IMR-90 (cell line): Measurements from ENCODE around the gene TMEM61. TPM values are rescaled to one million over a fixed set of nuclear protein-coding genes. Genes with fewer than 3 reads are reported as not detected.

Experiments used
- ATAC-seq: fragments of 200-7000 bp; cut with Tn5 transposase; 2 replicates; pipeline ENCODE4 v1.9.1; 2020; ENCODE audit warnings: low read depth, mild to moderate bottlenecking, moderate library complexity
- BruUV-seq: library from RNA; stranded (reverse); fragments of 400-500 nt; replicated peaks from 2 replicates; lab custom pipeline; 2021; lab: Mats Ljungman, UMichigan
- CTCF ChIA-PET: fragments of 300-600 bp; formaldehyde crosslinking; extraction: SDS; loops from one replicate; lab custom pipeline; 2021; ENCODE audit warnings: antibody characterized with exemption; lab: Yijun Ruan, JAX
- POLR2A ChIA-PET: fragments of 300-600 bp; sonication (Branson Sonifier 250); formaldehyde crosslinking; loops from one replicate; lab custom pipeline; 2022; ENCODE audit warnings: antibody characterized with exemption; ENCODE audit not compliant: unreplicated experiment; lab: Charles Lee
- DNase-seq: peaks from one replicate; pipeline ENCODE4 v3.0.0; 2013
- H2AFZ ChIP-seq: replicated peaks from 2 replicates; pipeline ENCODE3; 2013; ENCODE audit warnings: low read length, mild to moderate bottlenecking; ENCODE audit not compliant: poor library complexity
- H2AK5ac ChIP-seq: 2 replicates; pipeline ENCODE4 v1.6.1; 2013; ENCODE audit warnings: low read depth, low read length, inconsistent platforms
- H2AK9ac ChIP-seq: replicated peaks from 2 replicates; pipeline ENCODE3; 2013; ENCODE audit warnings: mild to moderate bottlenecking, low read depth, low read length, moderate library complexity; ENCODE audit not compliant: poor library complexity
- H2BK120ac ChIP-seq: 2 replicates; pipeline ENCODE4 v1.6.1; 2013; ENCODE audit warnings: low read depth, low read length, inconsistent platforms
- H2BK15ac ChIP-seq: 3 replicates; pipeline ENCODE4 v1.6.1; 2013; ENCODE audit warnings: low read depth, low read length, inconsistent platforms
- H2BK20ac ChIP-seq: 2 replicates; pipeline ENCODE4 v1.6.1; 2013; ENCODE audit warnings: low read depth, mild to moderate bottlenecking, inconsistent platforms, low read length, moderate library complexity
- H2BK5ac ChIP-seq: 2 replicates; pipeline ENCODE4 v1.6.1; 2013; ENCODE audit warnings: mild to moderate bottlenecking, low read depth, low read length, inconsistent platforms; ENCODE audit not compliant: poor library complexity, severe bottlenecking
- H3K14ac ChIP-seq: replicated peaks from 2 replicates; pipeline ENCODE4 v1.6.1; 2013; ENCODE audit warnings: low read depth, low read length, inconsistent platforms
- H3K18ac ChIP-seq: 2 replicates; pipeline ENCODE4 v1.6.1; 2013; ENCODE audit warnings: low read depth, low read length, control low read depth
- H3K23ac ChIP-seq: 2 replicates; pipeline ENCODE4 v1.6.1; 2013; ENCODE audit warnings: low read depth, low read length, inconsistent platforms
- H3K27ac ChIP-seq: 2 replicates; pipeline ENCODE4 v1.5.1; 2013; ENCODE audit warnings: mild to moderate bottlenecking, control low read depth, low read length; ENCODE audit not compliant: insufficient read depth
- H3K27me3 ChIP-seq: 2 replicates; pipeline ENCODE4 v1.6.1; 2013; ENCODE audit warnings: low read length; ENCODE audit not compliant: control insufficient read depth, insufficient read depth
- H3K36me3 ChIP-seq: 2 replicates; pipeline ENCODE4 v1.6.1; 2013; ENCODE audit warnings: low read length, mixed read lengths; ENCODE audit not compliant: control insufficient read depth, insufficient read depth
- H3K4ac ChIP-seq: 2 replicates; pipeline ENCODE4 v1.6.1; 2013; ENCODE audit warnings: low read depth, low read length, inconsistent platforms
- H3K4me1 ChIP-seq: 2 replicates; pipeline ENCODE4 v1.6.1; 2013; ENCODE audit warnings: low read length, mixed read lengths; ENCODE audit not compliant: control insufficient read depth, insufficient read depth
- H3K4me2 ChIP-seq: 2 replicates; pipeline ENCODE4 v1.6.1; 2013; ENCODE audit warnings: low read depth, mild to moderate bottlenecking, control low read depth, low read length, moderate library complexity
- H3K4me3 ChIP-seq: 2 replicates; pipeline ENCODE4 v1.5.1; 2013; ENCODE audit warnings: low read depth, mild to moderate bottlenecking, control low read depth, low read length, moderate library complexity; ENCODE audit not compliant: insufficient read depth
- H3K56ac ChIP-seq: 2 replicates; pipeline ENCODE4 v1.6.1; 2013; ENCODE audit warnings: low read length, inconsistent platforms; ENCODE audit not compliant: insufficient read depth; ENCODE audit errors: extremely low read depth
- H3K79me1 ChIP-seq, 2 experiments: 2 replicates each; pipeline ENCODE4 v1.6.1; 2013; ENCODE audit warnings: low read length in 2 of 2, inconsistent platforms in 1 of 2, low read depth in 1 of 2
- H3K9ac ChIP-seq: 2 replicates; pipeline ENCODE4 v1.6.1; 2013; ENCODE audit warnings: low read depth, low read length, control low read depth
- H3K9me1 ChIP-seq: 2 replicates; pipeline ENCODE4 v1.6.1; 2013; ENCODE audit warnings: low read length, inconsistent platforms; ENCODE audit not compliant: insufficient read depth
- H3K9me3 ChIP-seq: 2 replicates; pipeline ENCODE4 v1.6.1; 2013; ENCODE audit warnings: low read length; ENCODE audit not compliant: control insufficient read depth, insufficient read depth
- H4K20me1 ChIP-seq: 2 replicates; pipeline ENCODE4 v1.6.1; 2013; ENCODE audit warnings: low read length, inconsistent platforms; ENCODE audit not compliant: insufficient read depth
- H4K5ac ChIP-seq: 2 replicates; pipeline ENCODE4 v1.6.1; 2013; ENCODE audit warnings: mild to moderate bottlenecking, low read depth, low read length, control low read depth
- H4K8ac ChIP-seq, 2 experiments: 2 replicates each; pipeline ENCODE4 v1.6.1; 2013; ENCODE audit warnings: low read depth in 2 of 2, low read length in 2 of 2, control low read depth in 1 of 2, inconsistent platforms in 1 of 2
- H4K91ac ChIP-seq: 2 replicates; pipeline ENCODE4 v1.6.1; 2013; ENCODE audit warnings: low read depth, low read length, inconsistent platforms; ENCODE audit not compliant: insufficient read depth
- BHLHE40 ChIP-seq: fragments of 150-350 bp; IDR thresholded peaks from 2 replicates; pipeline ENCODE4 v1.6.1; 2016; ENCODE audit warnings: mild to moderate bottlenecking, low read depth, low read length
- CEBPB ChIP-seq: IDR thresholded peaks from 2 replicates; pipeline ENCODE4 v1.6.1; 2012; ENCODE audit warnings: low read depth, low read length, improper control_type of control experiment
- CHD1 ChIP-seq: IDR thresholded peaks from 2 replicates; pipeline ENCODE4 v1.6.1; 2012; ENCODE audit warnings: low read depth, low read length, improper control_type of control experiment
- CTCF ChIP-seq: conservative IDR thresholded peaks from 2 replicates; pipeline ENCODE4 v1.5.1; 2012; ENCODE audit warnings: mild to moderate bottlenecking, low read depth, low read length, improper control_type of control experiment
- FOS ChIP-seq: fragments of 150-350 bp; IDR thresholded peaks from 2 replicates; pipeline ENCODE4 v1.6.1; 2016; ENCODE audit warnings: low read depth, low read length
- MAFK ChIP-seq: IDR thresholded peaks from 2 replicates; pipeline ENCODE4 v1.6.1; 2012; ENCODE audit warnings: low read depth, low read length, improper control_type of control experiment
- MAZ ChIP-seq: IDR thresholded peaks from 2 replicates; pipeline ENCODE4 v1.6.1; 2012; ENCODE audit warnings: low read depth, mild to moderate bottlenecking, low read length, improper control_type of control experiment, moderate library complexity, borderline replicate concordance
- MXI1 ChIP-seq: IDR thresholded peaks from 2 replicates; pipeline ENCODE4 v1.6.1; 2012; ENCODE audit warnings: low read depth, mild to moderate bottlenecking, low read length, moderate library complexity, borderline replicate concordance
- POLR2A ChIP-seq: IDR thresholded peaks from 2 replicates; pipeline ENCODE4 v1.6.1; 2012; ENCODE audit warnings: mild to moderate bottlenecking, low read depth, low read length
- RAD21 ChIP-seq: IDR thresholded peaks from 2 replicates; pipeline ENCODE4 v1.6.1; 2012; ENCODE audit warnings: low read length, improper control_type of control experiment
- RCOR1 ChIP-seq: IDR thresholded peaks from 2 replicates; pipeline ENCODE4 v1.6.1; 2012; ENCODE audit warnings: mild to moderate bottlenecking, low read length, improper control_type of control experiment; ENCODE audit not compliant: insufficient replicate concordance
- SMC3 ChIP-seq: fragments of 150-350 bp; IDR thresholded peaks from 2 replicates; pipeline ENCODE4 v1.6.1; 2016; ENCODE audit warnings: low read depth, mild to moderate bottlenecking, antibody characterized with exemption, low read length, moderate library complexity
- WGBS, 2 experiments: methylation state at CpG; one replicate each; pipeline versions ENCODE4 v1.1.5 to v1.1.7; 2013; ENCODE audit warnings: missing lambda C conversion rate in 2 of 2; ENCODE audit not compliant: insufficient read length in 1 of 2; ENCODE audit errors: extremely low coverage in 2 of 2; 5-methylcytosine and 5-hydroxymethylcytosine counted together
- dilution Hi-C: fragments of 300-500 bp; cut with HindIII; formaldehyde crosslinking; loops from one replicate; pipeline ENCODE4 v1.14.3; 2018; ENCODE audit warnings: low sequenced_read_pairs; ENCODE audit not compliant: unreplicated experiment
- in situ Hi-C: fragments of 300-500 bp; cut with MboI; formaldehyde crosslinking; loops from 3 replicates; pipeline ENCODE4 v1.14.3; 2019; ENCODE audit warnings: low sequenced_read_pairs, inconsistent platforms, mixed read lengths
- intact Hi-C: fragments of 100-400 bp; cut with micrococcal nuclease; formaldehyde crosslinking; loops from 2 replicates; pipeline ENCODE4 v1.10.0; 2022
- polyA plus RNA-seq, 3 experiments: library from polyadenylated mRNA; depleted of rRNA; stranded (reverse); fragments of >200 nt; gene quantifications; 2 replicates each; pipeline ENCODE4 v1.2.3, GENCODE V29; 2012; ENCODE audit warnings: low replicate concordance in 1 of 3
- total RNA-seq: library from RNA; depleted of rRNA; stranded (reverse); fragments of >200 nt; gene quantifications from 2 replicates; pipeline ENCODE4 v1.2.3, GENCODE V29; 2012
- TF ChIP-seq, protein P1 (sequence below): fragments of 150-350 bp; IDR thresholded peaks from 2 replicates; pipeline ENCODE4 v1.6.1; 2016; ENCODE audit warnings: low read depth, mild to moderate bottlenecking, low read length, moderate library complexity, borderline replicate concordance
- TF ChIP-seq, protein P2 (sequence below): fragments of 150-350 bp; IDR thresholded peaks from 2 replicates; pipeline ENCODE4 v1.6.1; 2017; ENCODE audit warnings: mild to moderate bottlenecking, antibody characterized with exemption, low read length, low read depth

TMEM61 gene
- total and polyA plus RNA-seq, 2 of the 4 experiments (the other 2 are of a cell fraction), result not detected

DNA sequence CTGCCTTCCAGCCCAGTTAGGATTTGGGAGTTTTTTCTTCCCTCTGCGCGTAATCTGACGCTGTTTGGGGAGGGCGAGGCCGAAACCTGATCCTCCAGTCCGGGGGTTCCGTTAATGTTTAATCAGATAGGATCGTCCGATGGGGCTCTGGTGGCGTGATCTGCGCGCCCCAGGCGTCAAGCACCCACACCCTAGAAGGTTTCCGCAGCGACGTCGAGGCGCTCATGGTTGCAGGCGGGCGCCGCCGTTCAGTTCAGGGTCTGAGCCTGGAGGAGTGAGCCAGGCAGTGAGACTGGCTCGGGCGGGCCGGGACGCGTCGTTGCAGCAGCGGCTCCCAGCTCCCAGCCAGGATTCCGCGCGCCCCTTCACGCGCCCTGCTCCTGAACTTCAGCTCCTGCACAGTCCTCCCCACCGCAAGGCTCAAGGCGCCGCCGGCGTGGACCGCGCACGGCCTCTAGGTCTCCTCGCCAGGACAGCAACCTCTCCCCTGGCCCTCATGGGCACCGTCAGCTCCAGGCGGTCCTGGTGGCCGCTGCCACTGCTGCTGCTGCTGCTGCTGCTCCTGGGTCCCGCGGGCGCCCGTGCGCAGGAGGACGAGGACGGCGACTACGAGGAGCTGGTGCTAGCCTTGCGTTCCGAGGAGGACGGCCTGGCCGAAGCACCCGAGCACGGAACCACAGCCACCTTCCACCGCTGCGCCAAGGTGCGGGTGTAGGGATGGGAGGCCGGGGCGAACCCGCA lies 59.1 kb downstream of the TMEM61 start, which contains the start of gene PCSK9:
Gene PCSK9 (plus strand): TSS at position 207 of the 741 bp plus-strand sequence. CDS start 290 bp downstream, at position 497.
- H3K4me3 ChIP-seq, result no peak within 1 kb of the TSS
- intact Hi-C loops (no loop called here), in situ Hi-C loops (no loop called here), dilution Hi-C loops (no loop called here)
- peak within 1 kb of the TSS; percentile 10; the same call in 1 of the 2 replicates for H3K4me2 ChIP-seq
- no peak within 1 kb of the TSS for H3K27ac ChIP-seq
- no peak within 1 kb of the TSS for H3K56ac ChIP-seq
- peaks cover 85% of the 10 kb centered on the region for H3K27me3 ChIP-seq
- DNase-seq, result no peak
- no peak within 1 kb of the TSS for H2BK120ac ChIP-seq
- 0 out of 2 replicates have a peak, but pooled peaks cover 3% of the 10 kb centered on the region for H3K9me1 ChIP-seq
- no peaks in the 10 kb centered on the region for H3K79me1 ChIP-seq
- no peak within 1 kb of the TSS for H3K23ac ChIP-seq
- H3K14ac ChIP-seq, result no peak within 1 kb of the TSS
- no peaks in the 10 kb centered on the region for H3K9me3 ChIP-seq
- no peak within 1 kb of the TSS for H2AK5ac ChIP-seq
- peaks cover 2% of the 10 kb centered on the region; the same call in 1 of the 2 replicates for H3K4me1 ChIP-seq
- no peak within 1 kb of the TSS for H3K18ac ChIP-seq
- no peaks in the 10 kb centered on the region for H3K36me3 ChIP-seq
- TF ChIP-seq FOS, result no peak
- TF ChIP-seq BHLHE40, result no peak
- no peak for TF ChIP-seq MAFK
- TF ChIP-seq, protein P1, sequence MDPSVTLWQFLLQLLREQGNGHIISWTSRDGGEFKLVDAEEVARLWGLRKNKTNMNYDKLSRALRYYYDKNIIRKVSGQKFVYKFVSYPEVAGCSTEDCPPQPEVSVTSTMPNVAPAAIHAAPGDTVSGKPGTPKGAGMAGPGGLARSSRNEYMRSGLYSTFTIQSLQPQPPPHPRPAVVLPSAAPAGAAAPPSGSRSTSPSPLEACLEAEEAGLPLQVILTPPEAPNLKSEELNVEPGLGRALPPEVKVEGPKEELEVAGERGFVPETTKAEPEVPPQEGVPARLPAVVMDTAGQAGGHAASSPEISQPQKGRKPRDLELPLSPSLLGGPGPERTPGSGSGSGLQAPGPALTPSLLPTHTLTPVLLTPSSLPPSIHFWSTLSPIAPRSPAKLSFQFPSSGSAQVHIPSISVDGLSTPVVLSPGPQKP, result no peak
- TF ChIP-seq CEBPB, result no peak
- no peak for TF ChIP-seq RCOR1
- TF ChIP-seq CHD1, result no peak
- TF ChIP-seq, protein P2, sequence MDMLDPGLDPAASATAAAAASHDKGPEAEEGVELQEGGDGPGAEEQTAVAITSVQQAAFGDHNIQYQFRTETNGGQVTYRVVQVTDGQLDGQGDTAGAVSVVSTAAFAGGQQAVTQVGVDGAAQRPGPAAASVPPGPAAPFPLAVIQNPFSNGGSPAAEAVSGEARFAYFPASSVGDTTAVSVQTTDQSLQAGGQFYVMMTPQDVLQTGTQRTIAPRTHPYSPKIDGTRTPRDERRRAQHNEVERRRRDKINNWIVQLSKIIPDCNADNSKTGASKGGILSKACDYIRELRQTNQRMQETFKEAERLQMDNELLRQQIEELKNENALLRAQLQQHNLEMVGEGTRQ, result no peak
- TF ChIP-seq CTCF, result no peak
- no peak for TF ChIP-seq MAZ
- TF ChIP-seq POLR2A, result no peak
- TF ChIP-seq SMC3, result no peak
- TF ChIP-seq RAD21, result no peak
- no peak for TF ChIP-seq MXI1
- CTCF ChIA-PET, result no interaction called here
- H4K8ac ChIP-seq, result no peak within 1 kb of the TSS
- H3K4ac ChIP-seq, result no peak within 1 kb of the TSS
- 1% methylated on average over 17 of the region's 67 CpGs; no CpG with 5 or more reads in 1 of the 2 experiments for WGBS, 2 experiments
- H2BK20ac ChIP-seq, result no peak within 1 kb of the TSS
- POLR2A ChIA-PET, result interaction anchor here (0.6 kb wide), 1 partner anchor 95 kb away, joined by 4 read pairs; no protein-coding TSS in a partner anchor
- peak; percentile 86 for ATAC-seq
- no peak within 1 kb of the TSS for H2BK15ac ChIP-seq
- H4K20me1 ChIP-seq, result 0 out of 2 replicates have a peak, but pooled peaks cover 4% of the 10 kb centered on the region
- H3K9ac ChIP-seq, result no peak within 1 kb of the TSS
- no peak within 1 kb of the TSS for H4K91ac ChIP-seq
- H2BK5ac ChIP-seq, result no peak within 1 kb of the TSS
- H4K5ac ChIP-seq, result no peak within 1 kb of the TSS
- no TSS peak for BruUV-seq
- no peak within 1 kb of the TSS for H2AK9ac ChIP-seq
- H2AFZ ChIP-seq, result peak within 1 kb of the TSS; percentile 81
